ENCODE measurements around the gene SIDT2. TPM values are rescaled to one million over a fixed set of nuclear protein-coding genes. Genes with fewer than 3 reads are reported as not detected.
A peak's percentile ranks its signal among the peaks of the same experiment; 100 is the strongest.

Gene SIDT2
- total and polyA plus RNA-seq, 2 of the 4 experiments (the other 2 are of a cell fraction), result 7.3 to 30.3 TPM

DNA sequence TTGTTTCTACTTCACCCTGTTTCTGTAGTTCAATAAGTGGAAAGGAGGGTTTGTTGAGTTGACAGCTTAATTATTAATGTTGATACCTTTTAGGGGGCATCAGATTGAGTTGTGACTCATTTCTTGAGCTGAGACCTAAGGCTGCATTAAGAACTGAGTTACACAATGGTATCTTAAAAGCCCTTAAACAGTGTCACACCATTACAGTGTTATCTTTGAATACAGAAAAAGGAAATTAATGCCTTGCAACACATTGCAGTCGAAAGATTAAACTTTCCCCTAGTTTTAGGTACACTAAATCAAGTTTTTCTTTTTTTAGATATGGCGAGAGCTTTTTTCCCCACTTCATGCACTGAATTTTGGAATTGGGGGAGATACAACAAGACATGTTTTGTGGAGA lies 17.7 kb upstream of the SIDT2 start:
- POLR2A ChIA-PET (ENCODE audit: unreplicated experiment), result no interaction called here

More for the DNA sequence above, 17.7 kb upstream of the SIDT2 start:
- Histone ChIP-seq H3K4me3 (ENCODE audit: insufficient read depth, low read depth, low read length) (no peak overlapping the region), H2AK9ac (replicated peaks; ENCODE audit: low read depth, low read length, poor library complexity) (no peak overlapping the region), H3K23ac (ENCODE audit: low read depth, low read length) (0 out of 2 replicates have a peak overlapping the region, but pooled peaks have one; percentile 59), H3K18ac (ENCODE audit: low read depth, low read length) (no peak overlapping the region), H2BK15ac (ENCODE audit: low read depth, low read length) (no peak overlapping the region), H2BK20ac (ENCODE audit: low read depth, low read length) (no peak overlapping the region), H2BK120ac (ENCODE audit: low read depth, low read length) (no peak overlapping the region), H2AK5ac (ENCODE audit: low read depth, low read length) (no peak overlapping the region), H3K14ac (replicated peaks; ENCODE audit: low read depth, low read length) (no peak overlapping the region), H3K56ac (ENCODE audit: extremely low read depth, insufficient read depth, low read length) (no peak overlapping the region), H4K20me1 (ENCODE audit: insufficient read depth, low read length) (peaks cover 54% of the 10 kb centered on the region), H2AFZ (replicated peaks; ENCODE audit: low read length, poor library complexity) (no peak overlapping the region), H2BK5ac (ENCODE audit: low read depth, low read length, poor library complexity, severe bottlenecking) (no peak overlapping the region), H3K4ac (ENCODE audit: low read depth, low read length) (no peak overlapping the region), H4K5ac (ENCODE audit: low read depth, low read length) (no peak overlapping the region), H4K91ac (ENCODE audit: insufficient read depth, low read depth, low read length) (no peak overlapping the region), H3K9ac (ENCODE audit: low read depth, low read length) (no peak overlapping the region), H3K79me1 (ENCODE audit: low read depth in 1 of 2, low read length in 2 of 2) (peaks cover 17 to 69% of the 10 kb centered on the region in 2 experiments), H3K36me3 (ENCODE audit: control insufficient read depth, insufficient read depth, low read length) (peaks cover 45% of the 10 kb centered on the region), H3K9me3 (ENCODE audit: control insufficient read depth, insufficient read depth, low read length) (no peaks in the 10 kb centered on the region), H3K9me1 (ENCODE audit: insufficient read depth, low read length) (0 out of 2 replicates have a peak, but pooled peaks cover 7% of the 10 kb centered on the region), H3K4me2 (ENCODE audit: low read depth, low read length) (no peak overlapping the region), H3K27me3 (ENCODE audit: control insufficient read depth, insufficient read depth, low read length) (no peaks in the 10 kb centered on the region), H4K8ac (ENCODE audit: low read depth in 2 of 2, low read length in 2 of 2) (no peak overlapping the region), H3K27ac (ENCODE audit: insufficient read depth, low read length) (no peak overlapping the region), H3K4me1 (ENCODE audit: control insufficient read depth, insufficient read depth, low read length) (no peaks in the 10 kb centered on the region)
- ATAC-seq (ENCODE audit: low read depth), result no peak
- intact Hi-C loops (cut with micrococcal nuclease) (no loop called here), dilution Hi-C loops (cut with HindIII; ENCODE audit: low sequenced_read_pairs, unreplicated experiment) (no loop called here), in situ Hi-C loops (cut with MboI; ENCODE audit: low sequenced_read_pairs) (no loop called here)
- WGBS, 2 experiments (ENCODE audit: extremely low coverage in 2 of 2, insufficient read length in 1 of 2), result no CpG with 5 or more reads among the region's 2 CpGs
- DNase-seq, result no peak
- TF ChIP-seq POLR2A (IDR thresholded peaks at IDR 0.05; ENCODE audit: low read depth, low read length) (no peak), RAD21 (IDR thresholded peaks at IDR 0.05; ENCODE audit: low read length) (no peak), MAFK (IDR thresholded peaks at IDR 0.05; ENCODE audit: low read depth, low read length) (no peak), CHD1 (IDR thresholded peaks at IDR 0.05; ENCODE audit: low read depth, low read length) (no peak)
- TF ChIP-seq, protein P1, sequence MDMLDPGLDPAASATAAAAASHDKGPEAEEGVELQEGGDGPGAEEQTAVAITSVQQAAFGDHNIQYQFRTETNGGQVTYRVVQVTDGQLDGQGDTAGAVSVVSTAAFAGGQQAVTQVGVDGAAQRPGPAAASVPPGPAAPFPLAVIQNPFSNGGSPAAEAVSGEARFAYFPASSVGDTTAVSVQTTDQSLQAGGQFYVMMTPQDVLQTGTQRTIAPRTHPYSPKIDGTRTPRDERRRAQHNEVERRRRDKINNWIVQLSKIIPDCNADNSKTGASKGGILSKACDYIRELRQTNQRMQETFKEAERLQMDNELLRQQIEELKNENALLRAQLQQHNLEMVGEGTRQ (IDR thresholded peaks at IDR 0.05; ENCODE audit: low read depth, low read length), result no peak
- TF ChIP-seq, protein P2, sequence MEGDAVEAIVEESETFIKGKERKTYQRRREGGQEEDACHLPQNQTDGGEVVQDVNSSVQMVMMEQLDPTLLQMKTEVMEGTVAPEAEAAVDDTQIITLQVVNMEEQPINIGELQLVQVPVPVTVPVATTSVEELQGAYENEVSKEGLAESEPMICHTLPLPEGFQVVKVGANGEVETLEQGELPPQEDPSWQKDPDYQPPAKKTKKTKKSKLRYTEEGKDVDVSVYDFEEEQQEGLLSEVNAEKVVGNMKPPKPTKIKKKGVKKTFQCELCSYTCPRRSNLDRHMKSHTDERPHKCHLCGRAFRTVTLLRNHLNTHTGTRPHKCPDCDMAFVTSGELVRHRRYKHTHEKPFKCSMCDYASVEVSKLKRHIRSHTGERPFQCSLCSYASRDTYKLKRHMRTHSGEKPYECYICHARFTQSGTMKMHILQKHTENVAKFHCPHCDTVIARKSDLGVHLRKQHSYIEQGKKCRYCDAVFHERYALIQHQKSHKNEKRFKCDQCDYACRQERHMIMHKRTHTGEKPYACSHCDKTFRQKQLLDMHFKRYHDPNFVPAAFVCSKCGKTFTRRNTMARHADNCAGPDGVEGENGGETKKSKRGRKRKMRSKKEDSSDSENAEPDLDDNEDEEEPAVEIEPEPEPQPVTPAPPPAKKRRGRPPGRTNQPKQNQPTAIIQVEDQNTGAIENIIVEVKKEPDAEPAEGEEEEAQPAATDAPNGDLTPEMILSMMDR (conservative IDR thresholded peaks at IDR 0.05; ENCODE audit: low read depth, low read length), result no peak
- BruUV-seq (replicated peaks), result no TSS peak
- CTCF ChIA-PET, result no interaction called here
